Neuronal stem cell (in vitro differentiated cells): Measurements from ENCODE around the gene LYPLA2.
"Not testable (repeated sequence)": the region's sequence is repeated elsewhere in the genome, so short reads cannot be mapped to it uniquely, and the experiment has no call there.

ENCODE experiments used
- DNase-seq: peaks from one replicate; pipeline ENCODE4 v3.0.0-alpha.2; 2013; ENCODE audit warnings: low spot score
- H2AFZ ChIP-seq: one replicate; pipeline ENCODE4 v1.6.1; 2013; ENCODE audit warnings: mild to moderate bottlenecking, low read length, inconsistent platforms
- H2AK5ac ChIP-seq: 2 replicates; pipeline ENCODE4 v1.6.1; 2013; ENCODE audit warnings: low read depth, mild to moderate bottlenecking, inconsistent platforms, low read length, moderate library complexity, mixed read lengths
- H2BK120ac ChIP-seq: 2 replicates; pipeline ENCODE4 v1.6.1; 2013; ENCODE audit warnings: low read depth, mild to moderate bottlenecking, inconsistent platforms, low read length, moderate library complexity, mixed read lengths
- H2BK12ac ChIP-seq: one replicate; pipeline ENCODE4 v1.6.1; 2013; ENCODE audit warnings: low read length, inconsistent platforms
- H2BK15ac ChIP-seq: 2 replicates; pipeline ENCODE4 v1.6.1; 2013; ENCODE audit warnings: mild to moderate bottlenecking, low read length, inconsistent platforms, mixed read lengths
- H2BK5ac ChIP-seq: one replicate; pipeline ENCODE4 v1.6.1; 2013; ENCODE audit warnings: inconsistent platforms, mild to moderate bottlenecking, low read length, moderate library complexity
- H3K14ac ChIP-seq: one replicate; pipeline ENCODE4 v1.6.1; 2013; ENCODE audit warnings: low read length, inconsistent platforms
- H3K18ac ChIP-seq: 2 replicates; pipeline ENCODE4 v1.6.1; 2013; ENCODE audit warnings: low read length, inconsistent platforms
- H3K23ac ChIP-seq: 2 replicates; pipeline ENCODE4 v1.6.1; 2013; ENCODE audit warnings: low read depth, mild to moderate bottlenecking, mixed read lengths, low read length, inconsistent platforms; ENCODE audit not compliant: poor library complexity
- H3K27ac ChIP-seq: replicated peaks from 3 replicates; pipeline ENCODE4 v1.5.1; 2013; ENCODE audit warnings: low read length, inconsistent platforms
- H3K27me3 ChIP-seq, 3 experiments: 2 replicates each; pipeline ENCODE4 v1.6.1; 2013; ENCODE audit warnings: low read length in 3 of 3, mild to moderate bottlenecking in 2 of 3, inconsistent platforms in 1 of 3, low read depth in 1 of 3, mixed read lengths in 1 of 3, moderate library complexity in 1 of 3; ENCODE audit not compliant: control insufficient read depth in 3 of 3, insufficient read depth in 3 of 3
- H3K36me3 ChIP-seq, 2 donors: replicated peaks in 1 of 2; 2 replicates each; pipeline ENCODE4 v1.6.1; 2013; ENCODE audit warnings: low read length in 2 of 2; ENCODE audit not compliant: control insufficient read depth in 2 of 2, insufficient read depth in 2 of 2
- H3K4ac ChIP-seq: 2 replicates; pipeline ENCODE4 v1.6.1; 2013; ENCODE audit warnings: inconsistent platforms, mild to moderate bottlenecking, low read length, moderate library complexity
- H3K4me1 ChIP-seq, 2 donors: 1 replicate in 1 of 2; 2 replicates in 1 of 2; pipeline ENCODE4 v1.6.1; 2013; ENCODE audit warnings: low read length in 2 of 2, low read depth in 1 of 2; ENCODE audit not compliant: control insufficient read depth in 2 of 2, insufficient read depth in 1 of 2
- H3K4me2 ChIP-seq: one replicate; pipeline ENCODE4 v1.6.1; 2013; ENCODE audit warnings: mild to moderate bottlenecking, low read length, inconsistent platforms; ENCODE audit not compliant: insufficient read depth, poor library complexity, severe bottlenecking
- H3K4me3 ChIP-seq, 2 donors: 2 replicates each; pipeline ENCODE4 v1.5.1; 2013; ENCODE audit warnings: low read length in 2 of 2, mild to moderate bottlenecking in 2 of 2, inconsistent platforms in 1 of 2, moderate library complexity in 1 of 2
- H3K79me1 ChIP-seq: one replicate; pipeline ENCODE4 v1.6.1; 2013; ENCODE audit warnings: low read depth, mild to moderate bottlenecking, inconsistent platforms, low read length, moderate library complexity
- H3K9ac ChIP-seq: one replicate; pipeline ENCODE4 v1.6.1; 2013; ENCODE audit warnings: mild to moderate bottlenecking, low read depth, low read length, inconsistent platforms; ENCODE audit not compliant: poor library complexity
- H3K9me3 ChIP-seq, 2 donors: replicated peaks in 1 of 2; 2 replicates each; pipeline versions ENCODE3 to v1.6.1; 2013; ENCODE audit warnings: low read length in 2 of 2, mild to moderate bottlenecking in 2 of 2, inconsistent platforms in 1 of 2, low read depth in 1 of 2, mixed read lengths in 1 of 2, moderate library complexity in 1 of 2; ENCODE audit not compliant: control insufficient read depth in 2 of 2, insufficient read depth in 1 of 2
- H4K8ac ChIP-seq: one replicate; pipeline ENCODE4 v1.6.1; 2013; ENCODE audit warnings: low read depth, mild to moderate bottlenecking, inconsistent platforms, low read length, moderate library complexity
- H4K91ac ChIP-seq: one replicate; pipeline ENCODE4 v1.6.1; 2013; ENCODE audit warnings: low read length, low read depth, mild to moderate bottlenecking, inconsistent platforms; ENCODE audit not compliant: poor library complexity
- WGBS, 2 donors: extraction: QIAGEN DNeasy Blood & Tissue Kit; methylation state at CpG; one replicate each; pipeline ENCODE4 v1.1.7; 2013; ENCODE audit warnings: missing lambda C conversion rate in 2 of 2, mixed read lengths in 1 of 2; ENCODE audit not compliant: insufficient read length in 2 of 2, insufficient replicate concordance in 1 of 2; ENCODE audit errors: extremely low coverage in 2 of 2; 5-methylcytosine and 5-hydroxymethylcytosine counted together

The LYPLA2 gene

DNA sequence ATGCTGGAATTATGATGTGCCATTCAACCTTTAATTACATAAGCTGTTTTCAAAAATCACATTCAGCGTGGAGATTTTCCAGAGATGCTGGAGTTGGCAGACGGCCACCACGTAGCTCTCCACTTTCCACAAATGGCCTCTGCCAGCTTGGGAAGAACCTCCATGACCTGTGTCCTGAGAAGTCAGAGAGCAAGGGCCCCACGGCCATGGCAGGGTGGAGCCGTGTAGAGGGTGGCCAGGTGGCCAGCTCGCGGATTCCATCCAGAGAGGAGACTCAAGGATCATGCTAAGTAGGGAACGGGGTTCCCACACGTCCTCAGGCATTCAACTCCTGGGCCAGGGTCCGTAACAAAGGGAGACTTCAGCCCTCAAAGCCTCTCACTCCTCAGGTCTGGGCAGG is 10.9 kb downstream of the LYPLA2 start:
- Histone ChIP-seq H2BK12ac (no peak overlapping the region), H3K27ac (no peak overlapping the region), H3K4me3 (no peak overlapping the region)

DNA sequence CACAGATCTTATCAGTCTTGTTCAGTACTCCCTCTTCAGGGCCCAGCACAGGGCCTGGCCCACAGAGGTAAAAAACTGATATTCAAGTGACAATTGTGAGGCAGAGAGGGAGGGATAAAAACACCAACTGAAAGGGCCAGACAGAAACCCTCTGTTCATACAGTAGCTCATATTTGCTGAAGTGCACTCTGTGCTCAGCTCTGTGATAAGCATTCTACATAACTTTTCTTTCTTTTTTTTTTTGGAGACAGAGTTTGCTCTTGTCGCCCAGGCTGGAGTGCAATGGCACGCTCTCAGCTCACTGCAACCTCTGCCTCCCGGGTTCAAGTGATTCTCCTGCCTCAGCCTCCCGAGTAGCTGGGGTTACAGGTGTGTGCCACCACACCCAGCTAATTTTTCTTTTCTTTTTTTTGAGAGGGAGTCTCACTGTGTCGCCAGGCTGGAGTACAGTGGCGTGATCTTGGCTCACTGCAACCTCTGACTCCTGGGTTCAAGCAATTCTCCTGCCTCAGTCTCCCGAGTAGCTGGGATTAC is 11.9 kb downstream of the LYPLA2 start:
- not testable (repeated sequence) for DNase-seq, H3K27ac ChIP-seq, H2BK5ac ChIP-seq, H3K9me3 ChIP-seq, H3K4ac ChIP-seq, H2BK12ac ChIP-seq, H3K23ac ChIP-seq, H2BK15ac ChIP-seq, H3K79me1 ChIP-seq, H3K4me3 ChIP-seq, H2AFZ ChIP-seq, H2BK120ac ChIP-seq, H3K9ac ChIP-seq, H2AK5ac ChIP-seq, H4K8ac ChIP-seq, H3K27me3 ChIP-seq, H3K4me2 ChIP-seq, H4K91ac ChIP-seq, H3K18ac ChIP-seq, H3K14ac ChIP-seq
- Histone ChIP-seq H3K36me3 (peaks cover 11 to 26% of the 10 kb centered on the region in 2 donors), H3K4me1 (peaks cover 5 to 11% of the 10 kb centered on the region in 2 donors)
- no CpG with 5 or more reads among the region's 7 CpGs for WGBS, 2 donors

More for the DNA sequence above, 10.9 kb downstream of the LYPLA2 start:
- no peak overlapping the region for H3K23ac ChIP-seq
- H4K8ac ChIP-seq, result no peak overlapping the region
- H3K79me1 ChIP-seq, result peaks cover 3% of the 10 kb centered on the region
- H3K4me2 ChIP-seq, result no peak overlapping the region
- no peak overlapping the region for H2AFZ ChIP-seq
- no peak overlapping the region for H2BK15ac ChIP-seq
- no peak overlapping the region for H2AK5ac ChIP-seq
- H4K91ac ChIP-seq, result no peak overlapping the region
- no peak overlapping the region for H3K9ac ChIP-seq
- no peak for DNase-seq
- H3K9me3 ChIP-seq, result no peaks in the 10 kb centered on the region
- peaks cover 5 to 11% of the 10 kb centered on the region in 2 donors for H3K4me1 ChIP-seq
- no peak overlapping the region for H3K18ac ChIP-seq
- WGBS, 2 donors, result no CpG with 5 or more reads among the region's 10 CpGs
- no peak overlapping the region for H3K4ac ChIP-seq
- H3K36me3 ChIP-seq, result peaks cover 15 to 29% of the 10 kb centered on the region in 2 donors
- no peaks in the 10 kb centered on the region for H3K27me3 ChIP-seq
- no peak overlapping the region for H2BK120ac ChIP-seq
- no peak overlapping the region for H2BK5ac ChIP-seq
- no peak overlapping the region for H3K14ac ChIP-seq

DNA sequence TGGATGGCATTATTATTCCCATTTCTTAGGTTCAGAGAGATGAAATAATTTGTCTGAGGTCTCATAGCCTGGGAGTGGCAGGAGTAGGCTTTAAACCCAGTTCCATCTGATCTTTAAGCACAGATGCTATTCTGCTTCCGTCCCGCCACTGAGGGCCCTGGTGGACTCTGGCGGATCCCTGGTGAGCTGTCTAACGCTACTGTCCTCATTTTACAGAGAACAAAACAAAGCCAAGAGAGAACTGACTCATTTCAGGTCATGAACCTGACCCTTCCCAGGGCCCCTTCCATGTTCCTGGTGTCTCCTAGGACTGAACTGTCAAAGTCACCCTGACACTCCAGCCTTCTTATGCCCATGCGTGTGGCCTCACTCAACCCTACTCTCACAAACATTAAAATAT is 12.7 kb downstream of the LYPLA2 start:
- Histone ChIP-seq H3K4ac (no peak overlapping the region), H3K79me1 (peaks cover 3% of the 10 kb centered on the region), H2BK120ac (no peak overlapping the region), H2AK5ac (no peak overlapping the region), H3K4me3 (no peak overlapping the region), H3K9ac (no peak overlapping the region), H3K27me3 (no peaks in the 10 kb centered on the region), H4K8ac (no peak overlapping the region), H3K14ac (no peak overlapping the region), H4K91ac (no peak overlapping the region), H2BK12ac (no peak overlapping the region), H3K18ac (no peak overlapping the region), H3K27ac (no peak overlapping the region), H3K4me1 (peaks cover 5 to 11% of the 10 kb centered on the region in 2 donors), H3K36me3 (peaks cover 13 to 25% of the 10 kb centered on the region in 2 donors), H3K9me3 (no peaks in the 10 kb centered on the region), H3K4me2 (no peak overlapping the region), H3K23ac (no peak overlapping the region), H2BK5ac (no peak overlapping the region), H2AFZ (no peak overlapping the region), H2BK15ac (no peak overlapping the region)
- DNase-seq, result no peak
- WGBS, 2 donors, result no CpG with 5 or more reads among the region's 5 CpGs

DNA sequence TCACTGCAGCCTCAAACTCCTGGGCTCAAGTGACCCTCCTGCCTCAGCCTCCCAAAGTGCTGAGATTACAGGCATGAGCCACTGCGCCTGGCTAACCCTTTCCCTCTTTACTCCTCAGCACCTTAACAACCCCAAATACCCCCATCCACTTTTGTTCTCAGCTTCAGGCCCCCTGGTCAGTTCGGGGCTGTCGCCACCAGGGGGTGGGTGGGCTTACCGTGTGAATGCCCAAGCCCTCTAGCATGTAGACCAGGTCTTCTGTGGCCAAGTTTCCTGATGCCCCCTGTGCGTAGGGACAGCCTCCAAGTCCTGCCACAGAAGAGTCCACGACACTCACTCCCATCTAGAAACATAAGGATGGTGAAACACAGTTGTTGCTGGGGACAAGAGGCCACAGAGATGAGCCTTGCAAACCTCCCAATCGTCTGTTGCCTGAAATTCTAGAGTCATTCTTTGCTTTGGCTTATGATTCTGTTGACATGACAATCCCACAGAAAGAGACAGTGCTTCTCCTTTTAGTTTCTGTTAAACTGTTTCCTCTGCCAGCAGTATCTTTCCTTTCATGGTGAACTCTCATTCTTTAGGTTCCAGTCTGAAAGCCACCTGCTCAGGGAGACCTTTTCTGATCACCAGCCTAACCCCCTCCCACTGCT is 13.4 kb downstream of the LYPLA2 start:
- no peak overlapping the region for H4K8ac ChIP-seq
- no peak overlapping the region for H2BK12ac ChIP-seq
- no peak overlapping the region for H3K18ac ChIP-seq
- no peaks in the 10 kb centered on the region for H3K79me1 ChIP-seq
- H2AFZ ChIP-seq, result no peak overlapping the region
- H2BK120ac ChIP-seq, result no peak overlapping the region
- no peak overlapping the region for H3K14ac ChIP-seq
- H2BK5ac ChIP-seq, result no peak overlapping the region
- H3K36me3 ChIP-seq, result peaks cover 10 to 19% of the 10 kb centered on the region in 2 donors
- H3K9me3 ChIP-seq, result no peaks in the 10 kb centered on the region
- no peaks in the 10 kb centered on the region for H3K27me3 ChIP-seq
- H3K23ac ChIP-seq, result no peak overlapping the region
- H3K4me3 ChIP-seq, result no peak overlapping the region
- H3K27ac ChIP-seq, result no peak overlapping the region
- no peak overlapping the region for H4K91ac ChIP-seq
- H3K4me1 ChIP-seq, result peaks cover 3 to 7% of the 10 kb centered on the region in 2 donors
- H3K9ac ChIP-seq, result no peak overlapping the region
- no CpG with 5 or more reads among the region's 7 CpGs for WGBS, 2 donors
- H2BK15ac ChIP-seq, result no peak overlapping the region
- H2AK5ac ChIP-seq, result no peak overlapping the region
- no peak for DNase-seq
- H3K4ac ChIP-seq, result no peak overlapping the region
- H3K4me2 ChIP-seq, result no peak overlapping the region
